HG02588 (cell line): ENCODE data around the gene CLCN4.

Experiments
- ATAC-seq: cut with Tn5 transposase; IDR thresholded peaks from one replicate; pipeline ENCODE4 v1.9.1; 2021; ENCODE audit warnings: mild to moderate bottlenecking, moderate library complexity; ENCODE audit not compliant: unreplicated experiment

CLCN4 gene

DNA sequence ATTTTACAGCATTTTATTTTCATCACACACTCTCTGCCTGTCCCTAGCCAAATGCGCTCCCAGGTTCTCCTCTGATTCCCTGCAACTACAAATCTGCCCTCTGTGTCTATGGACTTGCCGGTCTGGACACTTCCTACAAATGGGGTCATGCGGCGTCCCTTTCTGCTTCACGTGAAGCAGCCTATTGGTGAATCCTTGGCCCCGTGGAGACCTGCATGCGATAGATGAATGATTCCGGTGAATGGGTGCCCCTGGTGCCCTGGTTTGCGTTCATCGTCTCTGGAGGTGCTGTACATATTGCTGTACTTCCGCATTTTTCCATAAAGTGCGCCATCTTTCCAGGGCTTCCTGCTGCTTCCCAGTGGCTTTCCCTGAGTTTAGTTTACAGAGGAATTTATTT, 27.5 kb upstream of the CLCN4 start:
- ATAC-seq = no peak

- no peak for ATAC-seq
Observed at GRCh38 chrX:10130354-10130753, 26.4 kb upstream of the CLCN4 start.

DNA sequence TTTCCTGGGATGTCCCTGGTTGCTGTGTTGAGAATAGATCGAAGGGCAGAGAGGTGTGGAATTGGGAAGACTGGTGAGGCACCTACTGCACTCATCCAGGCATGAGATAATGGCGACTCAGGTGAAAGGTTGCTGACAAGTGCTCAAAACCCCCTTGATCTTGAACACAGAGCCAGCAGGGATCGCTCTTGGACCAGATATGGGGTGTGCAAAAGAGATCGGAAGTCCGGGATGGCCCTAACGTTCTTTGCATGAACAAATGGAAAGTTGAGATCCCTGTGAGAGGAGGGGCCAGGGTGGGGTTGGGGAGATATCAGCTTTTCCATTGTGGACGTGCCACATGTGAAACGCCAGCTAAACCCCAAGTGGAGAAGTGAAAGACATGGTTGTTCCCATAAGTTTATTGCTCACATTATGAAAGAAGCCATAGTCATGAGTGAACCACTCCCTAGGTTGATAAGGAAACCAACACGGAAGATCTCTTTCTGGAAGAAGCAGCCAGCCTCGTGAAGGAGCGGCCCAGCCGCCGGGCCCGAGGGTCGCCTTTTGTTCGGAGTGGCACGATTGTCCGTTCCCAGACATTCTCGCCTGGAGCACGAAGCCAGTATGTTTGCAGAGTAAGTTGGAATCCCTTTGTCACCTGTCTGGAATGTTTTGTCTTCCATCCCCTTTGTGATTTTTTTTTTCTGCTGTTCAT, 22.6 kb upstream of the CLCN4 start:
- no peak for ATAC-seq

DNA sequence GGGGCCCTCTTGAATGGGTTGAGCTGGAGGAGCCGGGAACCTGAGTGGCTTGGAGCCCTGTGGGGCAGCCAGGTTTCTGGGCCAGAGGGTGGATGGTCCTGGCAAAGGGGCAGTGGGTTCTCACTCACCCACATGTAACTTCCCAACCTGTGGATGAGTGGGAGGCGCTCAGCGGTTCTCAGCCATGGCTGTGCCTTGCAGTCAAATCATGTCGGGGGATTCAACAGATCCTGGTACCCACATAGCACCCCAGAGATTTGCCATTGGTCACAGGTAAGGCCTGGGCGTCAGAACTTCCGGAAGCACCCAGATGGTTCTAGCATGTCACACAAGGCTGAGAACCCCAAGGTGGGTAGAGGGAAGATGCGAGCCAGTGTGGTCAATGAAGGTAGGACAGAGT, 21.9 kb upstream of the CLCN4 start:
- no peak for ATAC-seq

DNA sequence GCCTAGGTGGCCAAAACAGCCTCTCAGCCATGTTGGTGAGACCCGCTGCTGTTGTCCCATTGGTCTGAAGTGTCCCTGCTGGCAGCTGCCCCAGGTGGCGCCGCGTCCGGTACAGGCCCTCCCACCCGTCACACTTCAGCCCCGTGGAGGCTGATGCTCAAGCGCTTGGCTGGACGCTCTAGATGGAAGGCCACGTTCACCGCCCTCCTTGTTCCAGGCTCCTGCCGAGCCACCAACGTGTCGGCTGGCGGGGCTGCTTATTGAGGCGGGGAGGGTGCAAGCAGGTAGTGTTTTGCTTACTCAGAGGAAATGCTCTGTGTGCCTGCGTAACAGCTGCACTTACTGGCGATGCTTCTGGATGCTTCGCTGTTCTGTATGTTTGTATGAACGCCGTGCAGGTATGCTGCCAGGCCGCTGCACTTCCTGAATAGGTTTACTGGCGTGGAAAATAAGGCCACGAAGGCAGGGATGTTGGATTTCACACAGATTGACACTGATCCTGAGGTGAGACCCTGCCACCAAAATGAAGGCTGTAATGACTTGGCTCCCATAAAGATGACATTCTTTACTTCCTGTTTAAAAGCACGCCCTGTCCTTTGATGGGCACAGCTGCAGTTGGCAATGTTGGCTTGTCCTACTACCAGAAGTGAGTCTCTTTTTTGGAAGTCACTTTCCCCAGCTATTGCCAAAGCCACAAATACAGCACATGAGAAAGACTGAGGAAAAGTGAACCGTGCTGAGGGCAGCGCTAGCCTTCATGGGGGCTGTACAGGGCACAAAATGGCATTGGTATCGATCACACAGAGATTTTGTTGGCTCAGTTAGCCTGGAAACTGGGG, 21.0 kb upstream of the CLCN4 start:
- no peak for ATAC-seq

DNA sequence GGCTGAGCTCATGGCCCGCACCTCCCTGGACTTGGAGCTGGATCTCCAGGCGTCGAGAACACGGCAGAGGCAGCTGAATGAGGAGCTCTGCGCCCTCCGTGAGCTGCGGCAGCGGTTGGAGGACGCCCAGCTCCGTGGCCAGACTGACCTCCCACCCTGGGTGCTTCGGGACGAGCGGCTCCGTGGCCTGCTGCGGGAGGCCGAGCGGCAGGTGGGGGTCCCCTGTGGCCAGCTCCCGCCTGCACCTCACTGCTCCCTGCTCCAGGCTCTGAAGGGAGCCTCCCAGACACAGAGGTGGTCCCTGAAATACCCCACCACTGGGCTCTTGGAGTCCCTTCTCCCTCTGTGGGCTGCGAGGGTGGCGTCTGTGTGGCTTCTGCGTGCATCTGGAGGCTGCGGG, 18.0 kb upstream of the CLCN4 start:
- ATAC-seq = no peak

- ATAC-seq = no peak
Observed at GRCh38 chrX:10140264-10140663, 16.5 kb upstream of the CLCN4 start.

GRCh38 chrX:10142041-10142599, 14.7 kb upstream of the CLCN4 start:
- ATAC-seq = no peak

- no peak for ATAC-seq
Observed at GRCh38 chrX:10143071-10143983, 13.4 kb upstream of the CLCN4 start.

GRCh38 chrX:10146346-10146745, 10.4 kb upstream of the CLCN4 start:
- no peak for ATAC-seq

DNA sequence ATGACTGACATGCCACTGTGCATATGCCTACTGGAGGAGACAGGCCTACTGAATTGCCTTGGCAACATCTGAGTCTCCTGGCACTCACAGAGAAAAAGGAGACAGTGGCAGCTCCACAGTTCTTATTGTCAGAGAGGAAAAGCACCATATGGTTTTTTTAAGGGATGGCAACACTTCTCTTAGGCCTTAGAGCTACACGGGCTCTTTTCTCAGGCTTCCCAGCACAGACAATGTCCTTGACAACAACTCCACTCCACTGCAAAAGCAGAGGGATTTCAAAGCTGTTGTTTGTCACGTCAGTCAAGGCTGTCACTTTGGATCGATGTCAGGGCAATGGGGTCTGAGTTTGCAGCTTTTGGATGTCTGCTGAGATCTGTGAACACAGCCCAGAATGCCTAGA, 4.7 kb upstream of the CLCN4 start:
- no peak for ATAC-seq

- no peak for ATAC-seq
Observed at GRCh38 chrX:10155137-10155536, 1.6 kb upstream of the CLCN4 start.

DNA sequence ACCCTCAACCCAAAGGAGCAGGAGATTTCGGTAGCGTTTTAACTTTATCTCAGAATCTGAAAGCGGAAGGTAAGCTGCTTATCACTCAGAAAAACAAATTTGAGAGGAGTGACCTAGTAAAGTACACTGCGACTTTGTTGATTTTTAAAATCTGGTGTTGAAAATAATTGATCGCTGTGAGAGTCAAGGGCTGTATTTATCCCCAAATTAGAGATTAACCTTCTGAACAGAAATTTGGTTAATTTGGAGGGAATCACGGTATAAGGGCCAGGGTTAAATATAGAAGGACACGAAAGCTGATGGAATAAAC, 212 bp downstream of the CLCN4 start:
- no peak for ATAC-seq

DNA sequence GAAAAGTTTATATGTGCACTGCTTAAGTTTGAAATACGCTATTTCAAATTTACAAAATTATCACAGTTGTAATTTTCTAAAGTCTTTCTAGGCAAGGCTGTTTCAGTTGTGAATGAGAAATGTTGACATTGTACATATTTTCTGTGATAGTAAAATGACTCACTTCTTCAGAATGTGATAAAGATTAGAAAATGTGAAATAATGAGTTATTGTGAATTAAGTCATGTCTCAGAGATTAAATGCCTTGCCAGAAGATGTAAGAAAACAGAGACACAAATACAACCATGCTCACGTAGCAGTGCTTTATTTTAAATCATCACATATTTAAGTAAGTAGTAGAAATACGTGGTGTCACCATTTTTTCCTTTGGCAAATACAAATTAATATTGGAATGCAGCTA, 768 bp downstream of the CLCN4 start:
- ATAC-seq = no peak

GRCh38 chrX:10158279-10159144, 1.7 kb downstream of the CLCN4 start:
- no peak for ATAC-seq

DNA sequence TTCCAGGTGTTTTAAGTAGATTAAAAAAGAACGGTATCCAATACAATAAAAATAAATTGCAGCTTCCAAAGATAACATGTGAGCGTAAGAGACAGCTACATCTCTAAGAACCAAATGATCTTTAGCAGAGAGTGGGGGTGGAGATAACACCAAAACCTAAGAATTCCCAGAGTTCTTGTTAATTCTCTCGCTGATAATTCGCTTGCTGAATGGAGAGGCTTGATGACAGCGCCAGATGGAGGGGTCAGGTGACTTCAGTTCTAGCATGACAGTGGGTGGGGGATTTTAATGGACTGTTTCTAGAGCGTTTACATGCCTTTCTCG, 2.3 kb downstream of the CLCN4 start:
- ATAC-seq = no peak

- ATAC-seq = no peak
Observed at GRCh38 chrX:10160211-10160610, 3.4 kb downstream of the CLCN4 start.

DNA sequence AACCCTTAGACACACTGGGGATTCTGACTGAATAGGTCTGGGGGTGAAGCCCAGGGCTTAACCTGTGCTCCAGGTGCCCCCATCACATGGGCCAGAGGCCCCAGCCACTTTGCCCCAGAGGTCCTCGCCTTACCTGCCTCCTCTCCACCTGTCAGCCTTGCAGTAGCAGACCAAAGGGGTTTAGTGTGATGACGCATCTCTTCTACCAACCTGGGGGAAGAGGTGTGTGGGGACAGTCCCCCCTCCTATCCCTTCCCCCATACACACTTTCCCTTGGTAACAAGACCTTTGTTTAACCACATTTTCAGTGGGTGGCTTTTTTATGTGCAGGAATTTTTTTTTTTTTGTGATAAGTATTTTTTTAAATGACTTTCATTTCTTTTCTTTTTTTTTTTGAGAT, 6.3 kb downstream of the CLCN4 start:
- ATAC-seq = no peak

GRCh38 chrX:10164879-10165278, 8.1 kb downstream of the CLCN4 start:
- no peak for ATAC-seq

DNA sequence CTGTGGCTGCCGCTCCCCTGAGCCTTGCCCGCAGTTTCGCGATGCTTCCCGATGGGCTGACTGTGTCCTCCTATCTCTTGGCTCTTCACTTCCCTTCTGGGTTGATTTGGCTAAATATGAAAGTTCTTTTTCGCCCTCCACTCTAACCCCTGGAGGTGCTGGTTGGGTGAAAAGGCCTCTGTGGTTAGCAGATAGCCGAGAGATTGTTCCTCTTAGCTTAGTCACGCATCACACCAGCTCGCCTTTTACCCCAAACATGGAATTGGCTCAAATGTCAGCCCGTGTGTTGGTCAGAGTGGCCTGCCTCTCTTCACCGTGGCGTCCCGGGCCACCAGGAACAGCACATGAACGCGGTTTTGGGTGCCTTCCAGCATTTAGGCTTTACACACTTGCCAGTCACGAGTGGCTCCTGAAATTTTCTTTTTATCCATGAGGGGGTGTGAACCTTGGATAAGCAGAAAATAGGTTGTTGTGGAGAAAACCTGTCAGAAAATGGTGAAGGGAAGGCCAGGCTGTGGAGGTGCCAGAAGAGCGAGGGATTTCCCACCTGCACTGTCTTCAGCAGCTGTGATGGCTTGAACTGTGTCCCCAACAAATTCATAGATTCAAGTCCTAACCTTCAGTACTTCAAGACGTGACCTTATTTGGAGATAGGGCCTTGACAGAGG, 8.9 kb downstream of the CLCN4 start:
- no peak for ATAC-seq
